Nephron progenitor cell (in vitro differentiated cells): Measurements from ENCODE around the gene JMJD1C.

Source experiments
- DNase-seq: peaks from one replicate; pipeline ENCODE4 v3.0.0; 2021
- H3K27ac Mint-ChIP-seq: 2 replicates; pipeline ENCODE4 v1.8.0; 2021; ENCODE audit warnings: mild to moderate bottlenecking, moderate library complexity, mixed read lengths
- H3K27me3 Mint-ChIP-seq: 2 replicates; pipeline ENCODE4 v1.8.0; 2021; ENCODE audit warnings: mild to moderate bottlenecking, low read depth, mixed read lengths; ENCODE audit not compliant: poor library complexity
- H3K36me3 Mint-ChIP-seq: 2 replicates; pipeline ENCODE4 v1.8.0; 2021; ENCODE audit warnings: low read depth, mixed read lengths
- H3K4me1 Mint-ChIP-seq: 2 replicates; pipeline ENCODE4 v1.8.0; 2021; ENCODE audit warnings: mixed read lengths
- H3K4me3 Mint-ChIP-seq: 2 replicates; pipeline ENCODE4 v1.8.0; 2021; ENCODE audit warnings: mild to moderate bottlenecking, moderate library complexity, mixed read lengths
- H3K9me3 Mint-ChIP-seq: 2 replicates; pipeline ENCODE4 v1.8.0; 2021; ENCODE audit warnings: mild to moderate bottlenecking, moderate library complexity, mixed read lengths
- TF ChIP-seq, protein P1 (sequence below): fragments of 200-600 bp; sonication (generic); IDR thresholded peaks from 2 replicates; pipeline ENCODE4 v1.5.0; 2021; ENCODE audit warnings: antibody characterized with exemption

JMJD1C gene

DNA sequence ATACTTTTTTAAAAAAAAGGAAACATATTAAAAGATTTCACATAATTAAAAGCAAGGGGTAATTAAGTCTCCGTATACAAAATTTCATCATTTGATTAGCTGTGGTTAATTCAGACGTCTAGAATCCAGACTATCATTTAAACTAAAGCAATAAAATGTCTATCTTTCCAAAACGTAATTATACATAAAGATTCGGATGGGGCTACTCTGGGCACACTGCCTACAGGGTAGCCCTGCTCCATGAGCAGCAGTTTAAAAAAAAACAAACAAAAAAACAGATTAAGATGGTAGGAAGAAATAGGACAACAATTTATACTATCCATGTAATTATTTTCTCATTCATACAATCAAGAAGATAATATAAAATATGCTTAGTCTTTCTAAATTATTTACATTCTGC, 236.6 kb downstream of the JMJD1C start:
- DNase-seq: no peak
- no peaks in the 10 kb centered on the region for H3K4me1 Mint-ChIP-seq
- H3K36me3 Mint-ChIP-seq: peaks cover 24% of the 10 kb centered on the region
- H3K27me3 Mint-ChIP-seq: no peaks in the 10 kb centered on the region
- no peaks in the 10 kb centered on the region for H3K9me3 Mint-ChIP-seq
- TF ChIP-seq, protein P1, sequence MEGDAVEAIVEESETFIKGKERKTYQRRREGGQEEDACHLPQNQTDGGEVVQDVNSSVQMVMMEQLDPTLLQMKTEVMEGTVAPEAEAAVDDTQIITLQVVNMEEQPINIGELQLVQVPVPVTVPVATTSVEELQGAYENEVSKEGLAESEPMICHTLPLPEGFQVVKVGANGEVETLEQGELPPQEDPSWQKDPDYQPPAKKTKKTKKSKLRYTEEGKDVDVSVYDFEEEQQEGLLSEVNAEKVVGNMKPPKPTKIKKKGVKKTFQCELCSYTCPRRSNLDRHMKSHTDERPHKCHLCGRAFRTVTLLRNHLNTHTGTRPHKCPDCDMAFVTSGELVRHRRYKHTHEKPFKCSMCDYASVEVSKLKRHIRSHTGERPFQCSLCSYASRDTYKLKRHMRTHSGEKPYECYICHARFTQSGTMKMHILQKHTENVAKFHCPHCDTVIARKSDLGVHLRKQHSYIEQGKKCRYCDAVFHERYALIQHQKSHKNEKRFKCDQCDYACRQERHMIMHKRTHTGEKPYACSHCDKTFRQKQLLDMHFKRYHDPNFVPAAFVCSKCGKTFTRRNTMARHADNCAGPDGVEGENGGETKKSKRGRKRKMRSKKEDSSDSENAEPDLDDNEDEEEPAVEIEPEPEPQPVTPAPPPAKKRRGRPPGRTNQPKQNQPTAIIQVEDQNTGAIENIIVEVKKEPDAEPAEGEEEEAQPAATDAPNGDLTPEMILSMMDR: no peak
- H3K4me3 Mint-ChIP-seq: no peak overlapping the region
- H3K27ac Mint-ChIP-seq: peak overlapping the region; percentile 51

DNA sequence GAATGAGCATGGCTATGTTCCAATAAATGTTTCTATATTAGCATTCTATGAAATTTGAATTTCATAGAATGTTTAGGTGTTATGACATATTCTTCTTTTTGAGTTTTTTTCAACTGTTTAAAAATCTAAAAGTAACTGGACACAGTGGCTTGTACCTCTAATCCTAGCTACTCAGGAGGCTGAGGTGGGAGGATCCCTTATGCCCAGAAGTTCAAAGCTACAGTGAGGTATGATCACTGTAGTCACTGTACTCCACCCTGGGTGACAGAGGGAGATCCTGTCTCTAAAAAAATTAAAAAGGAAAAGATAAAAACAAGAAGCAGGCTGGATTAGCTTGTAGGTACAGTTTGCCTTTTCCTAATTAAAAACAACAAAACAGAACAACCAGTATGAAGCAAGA, 237.5 kb downstream of the JMJD1C start:
- no peak for DNase-seq
- no peaks in the 10 kb centered on the region for H3K4me1 Mint-ChIP-seq
- peaks cover 24% of the 10 kb centered on the region for H3K36me3 Mint-ChIP-seq
- no peak overlapping the region for H3K4me3 Mint-ChIP-seq
- no peaks in the 10 kb centered on the region for H3K9me3 Mint-ChIP-seq
- no peak overlapping the region for H3K27ac Mint-ChIP-seq
- TF ChIP-seq, protein P1: no peak
- H3K27me3 Mint-ChIP-seq: no peaks in the 10 kb centered on the region

DNA sequence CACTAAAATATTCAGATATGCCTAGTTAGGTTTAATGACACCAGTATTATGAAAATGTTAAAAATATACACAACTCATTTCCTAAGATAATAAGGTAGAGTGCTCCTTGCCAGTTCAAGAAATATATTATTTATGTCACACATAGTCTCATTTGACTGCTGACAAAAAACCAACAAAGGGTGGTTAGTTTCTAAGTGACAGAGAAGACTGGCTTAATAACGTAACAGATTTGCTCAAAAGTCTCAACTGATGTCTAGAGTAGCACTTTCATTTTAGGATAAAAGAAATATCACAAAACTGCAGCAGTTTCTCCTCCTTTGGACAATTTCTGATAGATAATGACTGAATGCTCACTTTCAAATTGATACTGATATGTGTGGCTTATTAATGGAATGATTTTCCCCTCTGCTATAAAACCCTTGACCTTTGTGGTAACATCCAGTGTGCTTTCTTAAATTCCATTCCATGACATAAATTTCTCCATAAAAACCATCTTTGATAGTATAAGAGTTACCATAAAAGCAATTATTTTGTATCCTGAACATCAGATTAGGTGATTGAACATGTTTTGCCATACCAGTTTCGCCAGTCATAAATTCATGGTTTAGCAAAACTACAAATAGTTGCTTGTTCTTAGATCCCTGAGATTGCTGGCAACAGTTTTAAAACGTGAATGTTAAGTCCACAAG, 238.4 kb downstream of the JMJD1C start:
- peaks cover 25% of the 10 kb centered on the region for H3K36me3 Mint-ChIP-seq
- no peaks in the 10 kb centered on the region for H3K27me3 Mint-ChIP-seq
- H3K9me3 Mint-ChIP-seq: no peaks in the 10 kb centered on the region
- H3K27ac Mint-ChIP-seq: no peak overlapping the region
- H3K4me1 Mint-ChIP-seq: no peaks in the 10 kb centered on the region
- no peak overlapping the region for H3K4me3 Mint-ChIP-seq
- TF ChIP-seq, protein P1: no peak
- no peak for DNase-seq

DNA sequence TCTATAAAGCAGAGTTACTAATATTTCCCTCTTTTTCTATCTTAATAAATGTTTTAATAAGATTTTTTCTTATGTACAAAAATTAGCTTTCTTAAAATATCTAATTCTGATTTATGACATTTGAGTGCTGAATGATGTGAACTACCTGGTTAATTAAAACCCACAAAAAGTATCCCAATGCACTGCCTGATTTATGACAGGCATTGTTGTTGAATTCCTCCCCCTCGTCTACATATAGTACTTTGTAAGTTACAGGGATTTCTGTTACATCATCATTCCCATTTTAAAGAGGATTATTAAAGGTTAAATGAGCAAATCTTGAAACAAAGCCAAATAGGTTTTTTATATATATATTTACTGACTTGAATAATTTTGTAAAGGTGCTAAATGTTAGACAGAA, 241.5 kb downstream of the JMJD1C start:
- no peak for DNase-seq
- no peaks in the 10 kb centered on the region for H3K4me1 Mint-ChIP-seq
- no peak overlapping the region for H3K27ac Mint-ChIP-seq
- no peaks in the 10 kb centered on the region for H3K27me3 Mint-ChIP-seq
- H3K4me3 Mint-ChIP-seq: no peak overlapping the region
- no peaks in the 10 kb centered on the region for H3K9me3 Mint-ChIP-seq
- TF ChIP-seq, protein P1: no peak
- H3K36me3 Mint-ChIP-seq: peaks cover 35% of the 10 kb centered on the region

DNA sequence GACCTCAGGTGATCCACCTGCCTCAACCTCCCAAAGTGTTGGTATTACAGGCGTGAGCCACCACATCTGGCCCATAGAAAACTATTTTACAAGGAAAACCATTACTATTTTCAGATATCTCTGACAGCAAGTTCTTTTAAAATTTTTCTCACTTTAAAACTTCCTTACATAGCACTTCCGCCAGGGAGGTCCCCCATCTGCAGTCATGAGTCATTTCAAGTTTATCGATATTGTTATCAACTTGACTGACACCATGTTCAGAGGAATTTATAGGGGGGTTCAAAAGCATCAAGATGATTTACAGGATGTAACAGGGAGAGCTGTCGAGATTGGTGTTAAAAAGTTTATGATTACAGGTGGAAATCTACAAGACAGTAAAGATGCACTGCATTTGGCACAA, 243.8 kb downstream of the JMJD1C start:
- Mint-ChIP-seq H3K4me1 (peaks cover 11% of the 10 kb centered on the region), H3K4me3 (no peak overlapping the region), H3K27me3 (no peaks in the 10 kb centered on the region), H3K9me3 (no peaks in the 10 kb centered on the region), H3K36me3 (peaks cover 34% of the 10 kb centered on the region), H3K27ac (no peak overlapping the region)
- no peak for DNase-seq
- TF ChIP-seq, protein P1: no peak

DNA sequence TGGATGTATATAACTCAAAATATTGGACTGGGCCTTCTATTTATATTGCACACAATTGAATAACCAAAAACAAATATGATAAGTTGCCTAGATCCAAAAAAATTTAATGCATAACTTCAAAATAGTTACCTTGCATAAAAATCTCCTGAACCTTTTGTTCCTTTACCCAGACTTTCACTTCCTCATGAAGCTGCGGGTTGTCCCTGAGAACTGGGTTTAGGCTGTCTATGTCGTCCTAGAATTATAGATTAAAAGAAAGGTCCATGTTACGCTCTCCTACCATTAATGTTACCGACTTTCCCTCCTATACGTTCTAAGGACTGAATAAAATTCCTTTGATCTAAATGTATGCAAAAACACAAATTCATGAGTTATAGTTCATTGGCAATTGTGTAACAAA, 246.0 kb downstream of the JMJD1C start:
- no peak overlapping the region for H3K27ac Mint-ChIP-seq
- DNase-seq: no peak
- H3K36me3 Mint-ChIP-seq: peaks cover 44% of the 10 kb centered on the region
- TF ChIP-seq, protein P1: no peak
- peaks cover 12% of the 10 kb centered on the region for H3K4me1 Mint-ChIP-seq
- H3K9me3 Mint-ChIP-seq: no peaks in the 10 kb centered on the region
- H3K27me3 Mint-ChIP-seq: no peaks in the 10 kb centered on the region
- no peak overlapping the region for H3K4me3 Mint-ChIP-seq
